GM10248 (cell line): ENCODE results near the gene ARHGAP30.

Experiments
- CTCF ChIA-PET: fragments of 300-600 bp; sonication (Branson Sonifier 250); formaldehyde crosslinking; extraction: SDS; loops from one replicate; lab custom pipeline; 2021; ENCODE audit warnings: antibody characterized with exemption; lab: Yijun Ruan, JAX
- POLR2A ChIA-PET: fragments of 350-650 bp; sonication (Branson Sonifier 250); formaldehyde crosslinking; extraction: SDS; loops from one replicate; lab custom pipeline; 2020; ENCODE audit warnings: antibody characterized with exemption; lab: Yijun Ruan, JAX
- DNase-seq: peaks from one replicate; pipeline ENCODE4 v3.0.0; 2012; ENCODE audit errors: extremely low spot score
- CTCF ChIP-seq: IDR thresholded peaks from 2 replicates; pipeline ENCODE4 v1.5.1; 2012; ENCODE audit warnings: mild to moderate bottlenecking, low read depth; ENCODE audit errors: extremely low read depth, missing control alignments, control extremely low read depth

The ARHGAP30 gene

GRCh38 chr1:161006563-161006962 lies 63.1 kb downstream of the ARHGAP30 start:
- CTCF ChIA-PET = interaction anchor here (0.8 to 3.3 kb wide), 5 partner anchors 10 to 351 kb away, joined by 3 to 14 read pairs (median 3); partner anchors contain the start of gene F11R
- POLR2A ChIA-PET = no interaction called here

GRCh38 chr1:161001525-161001924 lies 68.2 kb downstream of the ARHGAP30 start:
- no peak for TF ChIP-seq CTCF
- CTCF ChIA-PET = interaction anchor here (6.0 kb wide), 1 partner anchor 12 kb away, joined by 37 read pairs; no protein-coding TSS in a partner anchor
- DNase-seq = no peak
- POLR2A ChIA-PET = interaction anchor here (0.7 kb wide), 1 partner anchor 274 kb away, joined by 3 read pairs; no protein-coding TSS in a partner anchor

More at GRCh38 chr1:161006563-161006962, 63.1 kb downstream of the ARHGAP30 start:
- no peak for TF ChIP-seq CTCF
- no peak for DNase-seq

GRCh38 chr1:161000736-161001480 lies 68.8 kb downstream of the ARHGAP30 start:
- ChIA-PET CTCF (interaction anchor here (1.0 to 6.0 kb wide), 4 partner anchors 12 to 97 kb away, joined by 3 to 46 read pairs (median 20); partner anchors contain the start of genes F11R and KLHDC9), POLR2A (no interaction called here)
- TF ChIP-seq CTCF = no peak
- DNase-seq = no peak

GRCh38 chr1:160999376-160999775 lies 70.3 kb downstream of the ARHGAP30 start:
- CTCF ChIA-PET = interaction anchor here (1.1 to 6.0 kb wide), 6 partner anchors 10 to 226 kb away, joined by 3 to 46 read pairs (median 10); partner anchors contain the start of genes KLHDC9, TOMM40L, TSTD1 and USF1
- TF ChIP-seq CTCF = no peak
- no peak for DNase-seq
- POLR2A ChIA-PET = no interaction called here

GRCh38 chr1:160997323-160998038 lies 72.2 kb downstream of the ARHGAP30 start:
- peak; percentile 81 for TF ChIP-seq CTCF
- CTCF ChIA-PET = interaction anchor here (0.6 to 6.0 kb wide), 36 partner anchors 8 to 744 kb away, joined by 3 to 46 read pairs (median 4); partner anchors contain the start of genes F11R, KLHDC9, TSTD1 and USF1
- peak; percentile 66 for DNase-seq
- POLR2A ChIA-PET = interaction anchor here (0.6 kb wide), 2 partner anchors 22 to 39 kb away, joined by 4 to 5 read pairs; no protein-coding TSS in a partner anchor
